ENCODE results near the gene FBXO21.
"Not testable (repeated sequence)": the region's sequence is repeated elsewhere in the genome, so short reads cannot be mapped to it uniquely, and the experiment has no call there.

The FBXO21 gene

GRCh38 chr12:117104003-117104402 is 86.3 kb downstream of the FBXO21 start:
- DNase-seq (ENCODE audit: low read depth) = not testable (repeated sequence)

DNA sequence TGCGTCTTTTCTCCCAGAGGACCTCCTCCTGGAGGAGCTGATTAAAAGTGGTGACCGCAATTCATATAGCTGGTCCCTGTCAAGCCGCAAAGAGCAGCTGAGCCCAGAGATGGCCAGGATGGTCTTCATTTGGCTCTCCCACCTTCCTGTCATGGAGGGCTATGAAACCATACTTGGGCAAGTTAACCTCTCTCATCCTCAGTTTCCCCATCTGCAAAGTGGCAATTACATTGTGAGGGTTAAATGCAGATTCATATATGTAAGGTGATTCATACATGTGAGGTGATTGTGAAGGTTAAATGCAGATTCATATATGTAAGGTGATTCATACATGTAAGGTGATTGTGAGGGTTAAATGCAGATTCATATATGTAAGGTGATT is 87.5 kb downstream of the FBXO21 start:
- DNase-seq (ENCODE audit: low read depth) = no peak

- no peak for DNase-seq (ENCODE audit: low read depth)
Measured at GRCh38 chr12:117101953-117102799, 88.1 kb downstream of the FBXO21 start.

DNA sequence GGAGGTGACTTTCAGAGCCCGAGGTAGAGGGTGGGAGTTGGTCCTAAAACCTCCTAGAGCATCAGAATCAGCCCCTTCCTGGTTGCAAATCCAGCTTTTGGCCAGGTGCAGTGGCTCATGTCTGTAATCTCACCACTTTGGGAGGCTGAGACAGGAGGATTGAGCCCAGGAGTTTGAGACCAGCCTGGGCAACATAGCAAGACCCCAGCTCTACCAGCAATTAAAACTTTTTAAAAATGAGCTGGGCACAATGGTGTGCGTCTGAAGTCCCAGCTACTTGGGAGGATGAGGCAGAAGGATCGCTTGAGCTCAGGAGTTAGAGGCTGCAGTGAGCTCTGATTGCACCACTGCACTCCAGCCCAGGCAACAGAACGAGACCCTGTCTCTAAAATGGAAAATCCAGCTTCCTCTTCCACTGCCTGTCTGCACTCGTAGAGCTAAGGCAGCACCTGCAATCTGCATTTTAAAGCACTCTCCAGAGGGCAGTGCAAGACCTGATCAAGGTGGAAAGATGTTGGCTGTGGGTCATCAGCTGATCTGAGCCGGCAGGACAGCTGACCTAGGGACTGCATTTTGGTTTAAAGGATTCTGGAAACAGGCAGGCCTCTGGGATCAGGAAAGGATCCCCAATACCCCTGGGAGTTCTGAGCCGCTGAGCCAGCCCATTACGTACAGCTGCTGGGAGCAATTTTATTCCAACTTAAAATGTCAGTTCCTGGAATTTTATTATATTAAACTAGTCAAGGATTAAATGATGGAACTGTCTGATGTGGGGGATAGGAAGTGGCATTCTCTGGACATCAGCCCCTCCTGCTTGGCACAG is 89.2 kb downstream of the FBXO21 start:
- no peak for DNase-seq (ENCODE audit: low read depth)

- no peak for DNase-seq (ENCODE audit: low read depth)
Measured at GRCh38 chr12:117100251-117100650, 90.0 kb downstream of the FBXO21 start.

- DNase-seq (ENCODE audit: low read depth) = no peak
Measured at GRCh38 chr12:117098361-117099217, 91.7 kb downstream of the FBXO21 start.

DNA sequence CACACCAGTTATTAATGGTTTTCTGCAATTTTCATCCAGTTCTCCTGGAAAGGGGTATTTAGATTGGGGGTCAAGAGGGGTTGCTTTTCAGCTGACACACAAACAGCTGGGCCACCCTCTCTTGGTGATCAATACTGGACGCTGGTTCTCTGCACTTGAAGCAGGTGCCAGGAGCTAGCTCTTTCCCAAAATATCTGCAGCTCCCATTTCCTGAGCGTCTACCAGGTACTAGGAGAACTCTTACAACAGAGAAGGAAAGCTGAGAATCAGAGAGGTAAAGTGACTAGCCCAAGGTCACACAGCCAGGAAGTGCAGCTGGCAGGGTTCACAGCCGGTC is 92.3 kb downstream of the FBXO21 start:
- no peak for DNase-seq (ENCODE audit: low read depth)

DNA sequence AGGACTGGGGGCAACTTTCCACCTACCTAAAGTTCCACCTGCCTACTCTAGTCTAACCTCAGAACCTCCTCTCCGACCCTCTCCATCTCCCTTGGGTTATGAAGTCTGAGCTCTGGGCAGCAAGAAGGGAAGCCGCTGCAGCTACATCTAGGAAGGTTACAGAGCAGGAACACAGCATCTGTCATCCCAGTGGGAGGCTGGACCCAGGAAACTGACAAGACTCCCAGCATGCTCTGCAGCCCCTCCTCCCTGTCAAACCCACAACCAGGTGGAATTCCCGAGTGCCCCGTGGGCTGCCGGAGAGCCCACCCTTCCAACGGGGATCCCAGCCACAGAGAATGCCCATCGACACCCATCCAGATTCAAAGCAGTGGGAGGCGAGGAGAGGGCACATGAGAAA is 93.1 kb downstream of the FBXO21 start:
- DNase-seq (ENCODE audit: low read depth) = no peak

DNA sequence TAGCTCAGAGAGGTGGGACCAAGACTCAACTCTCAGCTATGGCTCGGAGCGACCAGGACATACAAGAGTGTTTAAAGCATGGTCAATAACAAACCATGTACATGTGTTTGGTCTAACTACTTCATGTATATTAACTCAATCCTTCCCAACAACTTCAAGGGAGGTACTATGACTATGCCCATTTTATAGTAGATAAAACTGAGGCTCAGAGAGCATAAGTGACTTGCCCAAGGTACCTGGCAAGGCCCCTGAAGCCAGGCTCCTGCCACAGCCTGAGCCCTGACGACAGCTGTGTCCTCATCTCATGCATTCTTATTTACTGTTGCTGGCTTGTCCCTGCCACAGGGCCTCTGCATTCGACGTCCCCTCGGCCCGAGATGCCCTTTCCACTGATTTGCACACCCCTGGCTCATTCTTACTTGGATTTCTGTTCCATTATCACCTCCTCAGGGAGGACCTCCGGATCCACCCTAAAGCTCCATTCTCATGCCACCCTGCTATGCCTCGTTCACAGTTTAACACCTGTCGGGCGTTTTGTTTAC is 93.7 kb downstream of the FBXO21 start:
- no peak for DNase-seq (ENCODE audit: low read depth)

GRCh38 chr12:117095191-117095590 is 95.1 kb downstream of the FBXO21 start:
- DNase-seq (ENCODE audit: low read depth) = not testable (repeated sequence)

DNA sequence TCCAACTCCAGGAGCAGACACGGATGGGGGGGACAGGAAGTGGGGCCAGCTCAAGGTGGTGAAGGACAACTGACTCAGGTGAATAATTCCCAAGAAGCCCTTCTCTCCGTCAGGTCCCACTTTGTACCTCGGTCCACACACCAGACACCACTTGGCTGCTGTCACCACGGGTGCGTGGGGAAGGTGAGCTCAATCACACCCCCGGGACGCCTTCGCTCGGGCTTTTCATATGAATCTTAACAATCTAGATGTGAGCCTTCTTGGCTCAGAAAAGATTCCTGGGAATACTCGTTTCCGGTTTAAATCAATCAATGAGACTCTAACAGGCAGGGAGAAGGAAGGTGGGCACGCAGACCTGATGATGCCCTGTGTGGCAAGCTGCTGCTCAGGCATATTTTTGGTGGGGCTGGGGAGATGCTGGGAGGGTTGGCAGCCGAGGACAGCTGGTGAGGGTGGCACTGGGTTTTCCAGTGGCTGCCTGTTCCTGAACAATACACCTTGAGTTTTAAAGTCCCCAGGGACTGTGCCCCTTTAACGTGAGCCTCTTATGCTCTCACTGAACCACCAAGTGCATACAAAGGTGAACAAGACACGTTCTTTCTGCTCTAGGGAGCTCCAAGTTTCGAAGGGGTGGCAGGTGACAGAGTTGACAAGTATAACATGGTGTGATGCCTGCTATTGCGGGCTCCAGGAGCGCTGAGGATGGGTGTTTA is 96.2 kb downstream of the FBXO21 start:
- DNase-seq (ENCODE audit: low read depth) = no peak

DNA sequence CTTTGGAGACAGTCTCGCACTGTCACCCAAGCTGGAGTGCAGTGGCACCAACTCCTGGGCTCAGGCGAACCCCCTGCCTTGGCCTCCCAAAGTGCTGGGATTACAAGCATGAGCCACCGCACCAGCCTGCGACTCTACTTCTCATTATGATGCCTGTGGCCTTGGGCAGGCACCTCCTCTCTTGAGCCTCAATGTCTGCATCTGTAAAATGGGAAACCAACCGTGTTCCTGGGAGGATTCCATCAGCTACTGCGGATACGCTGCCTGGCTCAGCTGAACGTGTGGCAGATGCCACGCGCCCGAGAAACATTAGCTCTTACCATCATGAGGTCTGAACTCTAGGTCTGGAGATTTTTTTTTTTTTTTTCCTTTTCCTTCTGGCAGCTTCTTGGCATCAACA is 96.8 kb downstream of the FBXO21 start:
- no peak for DNase-seq (ENCODE audit: low read depth)

GRCh38 chr12:117092886-117093285 is 97.4 kb downstream of the FBXO21 start:
- DNase-seq (ENCODE audit: low read depth) = no peak

DNA sequence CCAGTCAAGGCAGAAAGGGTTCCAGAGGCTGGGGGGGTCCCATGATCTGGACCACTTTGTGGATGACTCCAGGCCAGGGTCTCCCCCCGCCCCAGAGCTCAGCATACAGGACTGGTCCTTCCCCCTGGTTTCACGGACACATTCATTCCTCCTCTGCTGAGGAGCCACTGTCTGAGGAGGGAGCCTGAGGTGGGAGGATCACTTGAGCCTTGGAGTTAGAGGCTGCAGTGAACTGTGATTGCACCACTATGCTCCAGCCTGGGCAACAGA is 97.8 kb downstream of the FBXO21 start:
- DNase-seq (ENCODE audit: low read depth) = no peak
